K562 (cell line): ENCODE data around the gene CAMK2D. TPM values are rescaled to one million over a fixed set of nuclear protein-coding genes. Genes with fewer than 3 reads are reported as not detected.

Source experiments
- ATAC-seq: fragments of 200-7000 bp; cut with Tn5 transposase; 3 replicates; pipeline ENCODE4 v1.9.1; 2020; ENCODE audit warnings: moderate library complexity
- BruUV-seq: library from RNA; stranded (reverse); fragments of 400-500 nt; replicated peaks from 2 replicates; lab custom pipeline; 2021; lab: Mats Ljungman, UMichigan
- CTCF ChIA-PET: fragments of 300-600 bp; formaldehyde crosslinking; extraction: SDS; loops from one replicate; lab custom pipeline; 2021; ENCODE audit warnings: low intra/inter-chr PET ratio; lab: Yijun Ruan, JAX
- POLR2A ChIA-PET: fragments of 300-600, 350-650 bp; sonication (Branson Sonifier 250); formaldehyde crosslinking; extraction: SDS; loops from one replicate; lab custom pipeline; 2021; ENCODE audit warnings: antibody characterized with exemption, inconsistent platforms; lab: Yijun Ruan, JAX
- DNase-seq, 4 experiments: peaks; one replicate each; pipeline versions ENCODE4 v3.0.0 to v3.0.0-alpha.2; 2011 to 2018; ENCODE audit warnings: low spot score in 3 of 4, mixed read lengths in 3 of 4; ENCODE audit errors: extremely low read depth in 1 of 4
- FAIRE-seq: peaks from 2 replicates; lab custom pipeline; 2011; peaks lifted over from hg19 to GRCh38; lab: Jason Lieb, UNC
- H2AFZ ChIP-seq: 2 replicates; pipeline ENCODE4 v1.6.0; 2011; ENCODE audit warnings: low read depth, low read length, control low read depth, inconsistent platforms
- H3K27ac ChIP-seq: fragments of 200-600 bp; 3 replicates; pipeline ENCODE4 v1.8.0; 2011; ENCODE audit warnings: low read depth, mild to moderate bottlenecking, control low read depth, inconsistent platforms, low read length, moderate library complexity, mixed read lengths; ENCODE audit errors: extremely low read depth
- H3K27me3 ChIP-seq, 2 experiments: fragments of 300-600 bp in 1 of 2; 2 replicates in 1 of 2; 3 replicates in 1 of 2; pipeline versions ENCODE4 v1.6.0 to v1.8.0; 2011; ENCODE audit warnings: inconsistent platforms in 2 of 2, low read length in 2 of 2, mild to moderate bottlenecking in 1 of 2, mixed read lengths in 1 of 2, moderate library complexity in 1 of 2; ENCODE audit not compliant: control insufficient read depth in 2 of 2, insufficient read depth in 2 of 2
- H3K36me3 ChIP-seq: fragments of 300-600 bp; 3 replicates; pipeline ENCODE4 v1.8.0; 2011; ENCODE audit warnings: mild to moderate bottlenecking, low read length, inconsistent platforms; ENCODE audit not compliant: control insufficient read depth, insufficient read depth
- H3K4me1 ChIP-seq, 2 experiments: fragments of 200-600 bp in 1 of 2; replicated peaks in 1 of 2; 2 replicates in 1 of 2; 3 replicates in 1 of 2; pipeline versions ENCODE4 v1.5.1 to v1.8.0; 2011; ENCODE audit warnings: inconsistent platforms in 2 of 2, low read length in 2 of 2, mild to moderate bottlenecking in 1 of 2, mixed read lengths in 1 of 2, moderate library complexity in 1 of 2; ENCODE audit not compliant: control insufficient read depth in 2 of 2, insufficient read depth in 2 of 2
- H3K4me2 ChIP-seq: 2 replicates; pipeline ENCODE4 v1.6.1; 2011; ENCODE audit warnings: low read length, control low read depth, inconsistent platforms, mixed read lengths; ENCODE audit not compliant: insufficient read depth
- H3K4me3 ChIP-seq: fragments of 200-600 bp; sonication (generic), shearing (Covaris generic); 2 replicates; pipeline ENCODE4 v1.5.1; 2016; ENCODE audit warnings: control low read depth, inconsistent platforms
- H3K79me2 ChIP-seq: fragments of 200-600 bp; 3 replicates; pipeline ENCODE4 v1.8.0; 2011; ENCODE audit warnings: low read length, inconsistent platforms; ENCODE audit not compliant: control insufficient read depth, insufficient read depth
- H3K9ac ChIP-seq, 2 experiments: 2 replicates each; pipeline versions ENCODE4 v1.6.0 to v1.6.1; 2011; ENCODE audit warnings: low read depth in 2 of 2, low read length in 2 of 2, control low read depth in 1 of 2, inconsistent platforms in 1 of 2, mild to moderate bottlenecking in 1 of 2, mixed read lengths in 1 of 2; ENCODE audit not compliant: insufficient read depth in 1 of 2
- H3K9me1 ChIP-seq: one replicate; pipeline ENCODE4 v1.6.0; 2011; ENCODE audit warnings: inconsistent platforms, mild to moderate bottlenecking, low read length, moderate library complexity; ENCODE audit not compliant: control insufficient read depth, insufficient read depth
- H3K9me3 ChIP-seq: replicated peaks from 2 replicates; pipeline ENCODE4 v1.5.1; 2011; ENCODE audit warnings: low read depth, low read length, inconsistent platforms; ENCODE audit not compliant: control insufficient read depth, insufficient read depth
- H4K20me1 ChIP-seq: replicated peaks from 2 replicates; pipeline ENCODE4 v1.6.1; 2011; ENCODE audit warnings: low read length, inconsistent platforms, mixed read lengths; ENCODE audit not compliant: control insufficient read depth, insufficient read depth
- DPF2 ChIP-seq: fragments of 450-650 bp; IDR thresholded peaks from 2 replicates; pipeline ENCODE4 v1.6.1; 2016
- LEF1 ChIP-seq: fragments of 450-650 bp; IDR thresholded peaks from 2 replicates; pipeline ENCODE4 v1.6.1; 2016; ENCODE audit warnings: mild to moderate bottlenecking
- PHB2 ChIP-seq: fragments of 450-650 bp; IDR thresholded peaks from 2 replicates; pipeline ENCODE4 v1.6.1; 2017; ENCODE audit warnings: low read depth
- SIN3A ChIP-seq, 2 experiments: fragments of 150-350 bp in 1 of 2; IDR thresholded peaks; 2 replicates each; pipeline ENCODE4 v1.6.1; 2011 to 2016; ENCODE audit warnings: borderline replicate concordance in 2 of 2, low read depth in 2 of 2, low read length in 2 of 2, mild to moderate bottlenecking in 2 of 2, moderate library complexity in 2 of 2; ENCODE audit not compliant: control insufficient read depth in 1 of 2
- ZNF124 ChIP-seq: sonication (generic); formaldehyde crosslinking; IDR thresholded peaks from 2 replicates; pipeline ENCODE4 v1.8.1; 2022; ENCODE audit warnings: missing genetic modification reagents
- WGBS: fragments of 100-300 bp; shearing (Covaris generic); methylation state at CpG from one replicate; pipeline ENCODE4 v1.1.6; 2016; ENCODE audit warnings: low coverage, mixed read lengths; ENCODE audit not compliant: insufficient coverage; ENCODE audit errors: missing lambda C conversion rate; 5-methylcytosine and 5-hydroxymethylcytosine counted together
- in situ Hi-C: fragments of 300-500 bp; cut with MboI; formaldehyde crosslinking; loops from 4 replicates; pipeline ENCODE4 v1.15.0; 2018; ENCODE audit warnings: inconsistent platforms, mixed read lengths
- intact Hi-C: fragments of 100-400 bp; cut with micrococcal nuclease; formaldehyde crosslinking; loops from 2 replicates; pipeline ENCODE4 v1.14.2; 2022
- polyA plus RNA-seq, 8 experiments: library from polyadenylated mRNA; depleted of rRNA in 4 of 8; stranded (reverse) in 5 of 8; unstranded in 3 of 8; fragments of >200 nt; fragmentation: Nextera tagmentation in 2 of 8; fragmentation: Illumina TruSeq in 1 of 8; extraction: Ambion mirVana in 2 of 8; extraction: Trizol in 1 of 8; gene quantifications; 2 replicates each; pipeline versions ENCODE4 v1.2.1 to v1.2.3, GENCODE V29; 2011 to 2014; ENCODE audit warnings: inconsistent platforms in 1 of 8, missing spikeins in 1 of 8
- total RNA-seq, 7 experiments: library from RNA; depleted of rRNA in 6 of 7; stranded (reverse); fragments of >200 nt in 6 of 7; fragmentation: Illumina TruSeq in 2 of 7; extraction: Trizol in 2 of 7; gene quantifications; 2 replicates each; pipeline versions ENCODE4 v1.2.1 to v1.2.3, GENCODE V29; 2011 to 2021; ENCODE audit warnings: low replicate concordance in 1 of 7
- TF ChIP-seq, protein P1 (sequence below): fragments of 250-450 bp; sonication (Bioruptor Pico); IDR thresholded peaks from 2 replicates; pipeline ENCODE4 v1.5.0; 2021; ENCODE audit warnings: mild to moderate bottlenecking, moderate library complexity
- TF ChIP-seq, protein P2 (sequence below), 2 experiments: fragments of 150-350 bp in 1 of 2; IDR thresholded peaks; 2 replicates each; pipeline ENCODE4 v1.6.1; 2012 to 2016; ENCODE audit warnings: low read depth in 2 of 2, low read length in 2 of 2, mild to moderate bottlenecking in 1 of 2, moderate library complexity in 1 of 2
- TF ChIP-seq, protein P3 (sequence below): sonication (generic); formaldehyde crosslinking; IDR thresholded peaks from 2 replicates; pipeline ENCODE4 v1.8.1; 2023; ENCODE audit warnings: mild to moderate bottlenecking, missing genetic modification reagents

CAMK2D gene
- total and polyA plus RNA-seq, 9 of the 15 experiments (the other 6 are each of a cell fraction or from before 2014, with no cell fraction given), result 0.01 to 0.33 (median 0.04) TPM; not detected in 2

DNA sequence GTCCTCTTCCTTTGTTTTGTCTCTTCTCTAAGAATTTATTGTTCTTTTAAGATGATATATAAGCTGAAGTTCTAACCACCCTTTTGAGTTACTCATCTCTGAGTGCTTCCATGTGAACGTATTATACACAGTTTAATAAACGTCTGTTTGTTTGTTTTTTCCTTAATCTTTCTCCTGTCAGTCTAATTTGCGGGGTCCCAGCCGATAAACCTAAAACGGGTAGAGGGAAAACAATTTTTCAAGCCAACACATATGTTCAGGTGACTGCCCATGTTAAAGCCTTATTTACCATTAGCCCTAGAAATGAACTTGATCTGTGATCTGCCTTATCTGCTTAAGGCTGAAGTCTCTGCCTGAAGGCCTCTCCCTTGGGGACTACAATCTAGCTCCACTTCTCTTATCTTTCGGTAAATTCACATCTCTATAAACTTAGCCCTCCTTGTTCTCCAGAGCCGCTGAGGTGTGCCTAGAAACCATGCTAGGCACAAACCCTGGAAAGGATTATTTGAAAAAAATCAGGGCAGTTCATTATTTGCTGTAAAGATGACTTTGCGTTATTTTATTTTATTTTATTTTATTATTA lies 158.8 kb downstream of the CAMK2D start:
- ATAC-seq (no peak), DNase-seq (no peak), FAIRE-seq (no peak)
- POLR2A ChIA-PET, result no interaction called here
- Histone ChIP-seq H4K20me1 (no peaks in the 10 kb centered on the region), H3K4me2 (no peak overlapping the region), H3K79me2 (no peaks in the 10 kb centered on the region), H3K9me3 (no peaks in the 10 kb centered on the region), H2AFZ (no peak overlapping the region), H3K9ac (no peak overlapping the region), H3K36me3 (no peaks in the 10 kb centered on the region), H3K27ac (no peak overlapping the region), H3K9me1 (no peaks in the 10 kb centered on the region), H3K4me3 (no peak overlapping the region), H3K4me1 (no peaks in the 10 kb centered on the region; a peak in 2 of 5 replicates), H3K27me3 (no peaks in the 10 kb centered on the region)
- BruUV-seq, result no TSS peak
- CTCF ChIA-PET, result no interaction called here
- WGBS, result 3% methylated on average over 8 of the region's 8 CpGs
- intact Hi-C loops, result no loop called here
- in situ Hi-C loops, result no loop called here
- TF ChIP-seq PHB2 (no peak), SIN3A (IDR thresholded peaks at IDR 0.05; ENCODE audit: borderline replicate concordance in 2 of 2, control insufficient read depth in 1 of 2, low read depth in 2 of 2, low read length in 2 of 2) (no peak), ZNF124 (CRISPR knock-in tag) (no peak), LEF1 (no peak), DPF2 (no peak)
- TF ChIP-seq, protein P1, sequence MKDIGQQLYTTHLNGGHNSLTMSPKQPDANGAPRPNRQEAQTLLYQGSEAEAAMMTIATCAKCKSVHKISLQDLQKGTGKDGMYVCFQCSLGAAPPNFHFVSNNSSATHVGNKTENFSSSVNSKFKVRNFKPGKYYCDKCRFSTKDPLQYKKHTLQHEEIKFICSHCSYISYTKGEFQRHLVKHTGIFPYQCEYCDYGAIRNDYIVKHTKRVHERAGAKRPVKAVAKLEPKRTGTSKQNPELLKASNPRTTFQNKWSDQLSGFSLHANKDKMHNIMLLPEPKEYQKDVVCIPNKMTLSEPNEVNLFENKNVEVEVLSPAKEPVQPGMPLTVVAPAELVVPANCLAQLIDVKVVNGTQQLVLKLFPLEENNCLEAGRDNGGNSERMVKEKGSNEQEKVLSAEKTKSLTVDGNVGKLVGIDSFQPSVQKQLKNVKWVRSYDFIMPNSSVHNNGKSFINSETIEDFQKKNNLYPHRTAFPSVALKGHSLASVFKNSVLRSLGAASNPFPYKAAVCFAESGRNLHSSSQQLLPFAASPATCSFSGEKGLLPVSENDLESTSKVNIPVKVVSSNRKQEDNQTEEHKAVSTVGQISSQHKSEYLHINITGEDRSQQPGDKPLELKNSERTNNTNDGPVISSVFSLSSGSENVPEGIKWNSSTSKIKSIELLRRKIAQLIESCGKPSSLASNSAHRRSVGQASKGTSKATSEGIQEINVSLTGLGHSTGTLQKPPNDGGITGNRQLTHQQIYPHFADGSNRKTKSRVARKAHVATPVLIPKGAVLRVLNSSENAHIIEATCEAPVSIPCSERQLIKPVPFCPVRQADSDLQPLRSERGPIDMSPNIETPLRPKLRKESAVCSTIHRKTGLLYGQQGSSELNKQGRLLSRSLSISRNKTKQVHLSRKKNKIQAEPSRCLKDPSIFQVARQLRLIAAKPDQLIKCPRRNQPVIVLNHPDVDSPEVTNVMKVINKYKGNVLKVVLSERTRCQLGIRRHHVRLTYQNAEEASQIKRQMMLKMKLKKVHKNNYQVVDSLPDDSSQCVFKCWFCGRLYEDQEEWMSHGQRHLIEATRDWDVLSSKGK (CRISPR knock-in tag), result no peak
- TF ChIP-seq, protein P2, sequence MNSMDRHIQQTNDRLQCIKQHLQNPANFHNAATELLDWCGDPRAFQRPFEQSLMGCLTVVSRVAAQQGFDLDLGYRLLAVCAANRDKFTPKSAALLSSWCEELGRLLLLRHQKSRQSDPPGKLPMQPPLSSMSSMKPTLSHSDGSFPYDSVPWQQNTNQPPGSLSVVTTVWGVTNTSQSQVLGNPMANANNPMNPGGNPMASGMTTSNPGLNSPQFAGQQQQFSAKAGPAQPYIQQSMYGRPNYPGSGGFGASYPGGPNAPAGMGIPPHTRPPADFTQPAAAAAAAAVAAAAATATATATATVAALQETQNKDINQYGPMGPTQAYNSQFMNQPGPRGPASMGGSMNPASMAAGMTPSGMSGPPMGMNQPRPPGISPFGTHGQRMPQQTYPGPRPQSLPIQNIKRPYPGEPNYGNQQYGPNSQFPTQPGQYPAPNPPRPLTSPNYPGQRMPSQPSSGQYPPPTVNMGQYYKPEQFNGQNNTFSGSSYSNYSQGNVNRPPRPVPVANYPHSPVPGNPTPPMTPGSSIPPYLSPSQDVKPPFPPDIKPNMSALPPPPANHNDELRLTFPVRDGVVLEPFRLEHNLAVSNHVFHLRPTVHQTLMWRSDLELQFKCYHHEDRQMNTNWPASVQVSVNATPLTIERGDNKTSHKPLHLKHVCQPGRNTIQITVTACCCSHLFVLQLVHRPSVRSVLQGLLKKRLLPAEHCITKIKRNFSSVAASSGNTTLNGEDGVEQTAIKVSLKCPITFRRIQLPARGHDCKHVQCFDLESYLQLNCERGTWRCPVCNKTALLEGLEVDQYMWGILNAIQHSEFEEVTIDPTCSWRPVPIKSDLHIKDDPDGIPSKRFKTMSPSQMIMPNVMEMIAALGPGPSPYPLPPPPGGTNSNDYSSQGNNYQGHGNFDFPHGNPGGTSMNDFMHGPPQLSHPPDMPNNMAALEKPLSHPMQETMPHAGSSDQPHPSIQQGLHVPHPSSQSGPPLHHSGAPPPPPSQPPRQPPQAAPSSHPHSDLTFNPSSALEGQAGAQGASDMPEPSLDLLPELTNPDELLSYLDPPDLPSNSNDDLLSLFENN (IDR thresholded peaks at IDR 0.05; ENCODE audit: low read depth in 2 of 2, low read length in 2 of 2), result no peak
- TF ChIP-seq, protein P3, sequence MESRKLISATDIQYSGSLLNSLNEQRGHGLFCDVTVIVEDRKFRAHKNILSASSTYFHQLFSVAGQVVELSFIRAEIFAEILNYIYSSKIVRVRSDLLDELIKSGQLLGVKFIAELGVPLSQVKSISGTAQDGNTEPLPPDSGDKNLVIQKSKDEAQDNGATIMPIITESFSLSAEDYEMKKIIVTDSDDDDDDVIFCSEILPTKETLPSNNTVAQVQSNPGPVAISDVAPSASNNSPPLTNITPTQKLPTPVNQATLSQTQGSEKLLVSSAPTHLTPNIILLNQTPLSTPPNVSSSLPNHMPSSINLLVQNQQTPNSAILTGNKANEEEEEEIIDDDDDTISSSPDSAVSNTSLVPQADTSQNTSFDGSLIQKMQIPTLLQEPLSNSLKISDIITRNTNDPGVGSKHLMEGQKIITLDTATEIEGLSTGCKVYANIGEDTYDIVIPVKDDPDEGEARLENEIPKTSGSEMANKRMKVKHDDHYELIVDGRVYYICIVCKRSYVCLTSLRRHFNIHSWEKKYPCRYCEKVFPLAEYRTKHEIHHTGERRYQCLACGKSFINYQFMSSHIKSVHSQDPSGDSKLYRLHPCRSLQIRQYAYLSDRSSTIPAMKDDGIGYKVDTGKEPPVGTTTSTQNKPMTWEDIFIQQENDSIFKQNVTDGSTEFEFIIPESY (CRISPR knock-in tag), result no peak
